GM08714 (cell line): ENCODE data around the gene HUS1.
"Not testable (repeated sequence)": the region's sequence is repeated elsewhere in the genome, so short reads cannot be mapped to it uniquely, and the experiment has no call there.

Experiments
- H3K4me3 ChIP-seq: fragments of 200-500 bp; sonication (Bioruptor generic); 2 replicates; pipeline ENCODE4 v1.5.1; 2014; ENCODE audit warnings: mild to moderate bottlenecking, low read length, inconsistent platforms
- ZNF274 ChIP-seq: IDR thresholded peaks from 2 replicates; pipeline ENCODE4 v1.6.1; 2012; ENCODE audit warnings: mild to moderate bottlenecking, low read depth, low read length

The HUS1 gene

GRCh38 chr7:47931005-47932004 is 48.1 kb downstream of the HUS1 start:
- H3K4me3 ChIP-seq, result no peak overlapping the region
- no peak for TF ChIP-seq ZNF274

- no peak overlapping the region for H3K4me3 ChIP-seq
- no peak for TF ChIP-seq ZNF274
Measured at GRCh38 chr7:47924266-47924665, 55.1 kb downstream of the HUS1 start.

- not testable (repeated sequence) for H3K4me3 ChIP-seq
Measured at GRCh38 chr7:47923081-47923875, 56.1 kb downstream of the HUS1 start.

- not testable (repeated sequence) for H3K4me3 ChIP-seq
Measured at GRCh38 chr7:47916514-47916913, 62.9 kb downstream of the HUS1 start.

- no peak for TF ChIP-seq ZNF274
- H3K4me3 ChIP-seq, result no peak overlapping the region
Measured at GRCh38 chr7:47915616-47915976, 63.8 kb downstream of the HUS1 start.

- H3K4me3 ChIP-seq, result no peak overlapping the region
- TF ChIP-seq ZNF274, result no peak
Measured at GRCh38 chr7:47914717-47915615, 64.4 kb downstream of the HUS1 start.
